ENCODE data around the gene KAZN. TPM values are rescaled to one million over a fixed set of nuclear protein-coding genes. Genes with fewer than 3 reads are reported as not detected.

The KAZN gene
- total and polyA plus RNA-seq, 11 donors, result 0.65 to 6.5 (median 2.3) TPM

GRCh38 chr1:15000030-15000429 is 401.5 kb downstream of the KAZN start:
- no peak overlapping the region for H3K27ac ChIP-seq
- H3K4me1 ChIP-seq, result peaks cover 0 to 4% (median 0%) of the 10 kb centered on the region in 12 donors
- TF ChIP-seq POLR2A (IDR thresholded peaks at IDR 0.05), result no peak
- TF ChIP-seq, protein P1, sequence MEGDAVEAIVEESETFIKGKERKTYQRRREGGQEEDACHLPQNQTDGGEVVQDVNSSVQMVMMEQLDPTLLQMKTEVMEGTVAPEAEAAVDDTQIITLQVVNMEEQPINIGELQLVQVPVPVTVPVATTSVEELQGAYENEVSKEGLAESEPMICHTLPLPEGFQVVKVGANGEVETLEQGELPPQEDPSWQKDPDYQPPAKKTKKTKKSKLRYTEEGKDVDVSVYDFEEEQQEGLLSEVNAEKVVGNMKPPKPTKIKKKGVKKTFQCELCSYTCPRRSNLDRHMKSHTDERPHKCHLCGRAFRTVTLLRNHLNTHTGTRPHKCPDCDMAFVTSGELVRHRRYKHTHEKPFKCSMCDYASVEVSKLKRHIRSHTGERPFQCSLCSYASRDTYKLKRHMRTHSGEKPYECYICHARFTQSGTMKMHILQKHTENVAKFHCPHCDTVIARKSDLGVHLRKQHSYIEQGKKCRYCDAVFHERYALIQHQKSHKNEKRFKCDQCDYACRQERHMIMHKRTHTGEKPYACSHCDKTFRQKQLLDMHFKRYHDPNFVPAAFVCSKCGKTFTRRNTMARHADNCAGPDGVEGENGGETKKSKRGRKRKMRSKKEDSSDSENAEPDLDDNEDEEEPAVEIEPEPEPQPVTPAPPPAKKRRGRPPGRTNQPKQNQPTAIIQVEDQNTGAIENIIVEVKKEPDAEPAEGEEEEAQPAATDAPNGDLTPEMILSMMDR (IDR thresholded peaks at IDR 0.05), result no peak
- WGBS, 4 donors, result 95 to 100% (median 97%) methylated on average over 4 of the region's 4 CpGs
- ATAC-seq (no peak), DNase-seq (no peak)
- H3K9me3 ChIP-seq, result no peaks in the 10 kb centered on the region
- H3K4me3 ChIP-seq, result no peak overlapping the region
- no peaks in the 10 kb centered on the region for H3K36me3 ChIP-seq
- intact Hi-C loops (cut with DNase I), result no loop called here
- no peaks in the 10 kb centered on the region for H3K27me3 ChIP-seq

DNA sequence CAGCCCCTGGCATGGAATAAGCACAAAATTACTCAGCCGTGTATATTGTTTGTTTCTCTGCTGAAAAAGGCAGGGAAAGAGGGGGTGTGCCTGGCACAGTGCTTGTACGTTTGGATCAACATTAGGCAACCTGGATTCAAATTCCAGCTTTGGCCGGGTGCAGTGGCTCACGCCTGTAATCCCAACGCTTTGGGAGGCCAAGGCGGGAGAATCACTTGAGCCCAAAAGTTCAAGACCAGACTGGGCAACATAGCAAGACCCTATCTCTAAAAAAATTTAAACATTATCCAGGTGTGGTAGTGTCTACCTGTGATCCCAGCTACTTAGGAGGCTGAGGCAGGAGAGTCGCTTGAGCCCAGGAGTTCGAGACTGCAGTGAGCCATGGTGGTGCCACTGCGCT is 402.2 kb downstream of the KAZN start:
- Histone ChIP-seq H3K36me3 (no peaks in the 10 kb centered on the region), H3K9me3 (no peaks in the 10 kb centered on the region), H3K27ac (no peak overlapping the region), H3K4me3 (no peak overlapping the region), H3K4me1 (peaks cover 0 to 5% (median 0%) of the 10 kb centered on the region in 12 donors), H3K27me3 (no peaks in the 10 kb centered on the region)
- no peak for ATAC-seq
- WGBS, 4 donors, result 93 to 95% (median 95%) methylated on average over 9 of the region's 9 CpGs
- TF ChIP-seq, protein P1 (IDR thresholded peaks at IDR 0.05), result no peak
- no peak for TF ChIP-seq POLR2A (IDR thresholded peaks at IDR 0.05)
- no peak for DNase-seq
- intact Hi-C loops (cut with DNase I), result no loop called here

DNA sequence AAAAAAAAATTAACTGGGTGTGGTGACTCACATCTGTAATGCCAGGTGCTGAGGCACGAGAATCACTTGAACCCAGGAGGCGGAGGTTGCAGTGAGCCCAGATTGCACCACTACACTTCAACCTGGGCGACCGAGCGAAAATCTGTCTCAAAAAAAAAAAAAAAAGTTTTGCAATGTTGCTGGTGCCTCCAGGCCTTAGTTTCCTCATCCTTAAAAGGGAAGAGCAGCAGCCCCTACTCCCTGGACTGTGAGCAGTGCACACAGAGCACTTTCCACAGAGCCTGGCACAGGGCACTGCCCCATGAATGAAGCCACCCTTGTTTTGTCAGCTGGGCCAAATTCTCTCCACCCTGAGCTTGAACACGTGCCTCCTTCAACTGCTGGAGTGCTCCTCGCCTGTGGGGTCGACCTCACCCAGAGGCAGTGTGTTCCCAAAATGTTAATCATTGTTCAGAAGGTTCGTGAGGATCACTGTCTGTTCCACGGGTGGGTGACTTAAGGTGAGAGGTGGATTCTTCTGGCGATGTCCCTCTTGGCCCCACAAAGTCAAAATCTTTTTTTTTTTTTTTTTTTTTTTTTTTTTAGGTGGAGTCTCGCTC is 402.9 kb downstream of the KAZN start:
- WGBS, 4 donors, result 92 to 94% (median 94%) methylated on average over 11 to 12 of the region's 12 CpGs
- H3K9me3 ChIP-seq, result no peaks in the 10 kb centered on the region
- H3K4me3 ChIP-seq, result no peak overlapping the region
- ATAC-seq (no peak), DNase-seq (no peak)
- intact Hi-C loops (cut with DNase I), result no loop called here
- TF ChIP-seq, protein P1 (IDR thresholded peaks at IDR 0.05), result no peak
- no peak for TF ChIP-seq POLR2A (IDR thresholded peaks at IDR 0.05)
- H3K4me1 ChIP-seq, result peaks cover 0 to 5% (median 0%) of the 10 kb centered on the region in 12 donors
- no peaks in the 10 kb centered on the region for H3K36me3 ChIP-seq
- H3K27me3 ChIP-seq, result no peaks in the 10 kb centered on the region
- no peak overlapping the region for H3K27ac ChIP-seq

DNA sequence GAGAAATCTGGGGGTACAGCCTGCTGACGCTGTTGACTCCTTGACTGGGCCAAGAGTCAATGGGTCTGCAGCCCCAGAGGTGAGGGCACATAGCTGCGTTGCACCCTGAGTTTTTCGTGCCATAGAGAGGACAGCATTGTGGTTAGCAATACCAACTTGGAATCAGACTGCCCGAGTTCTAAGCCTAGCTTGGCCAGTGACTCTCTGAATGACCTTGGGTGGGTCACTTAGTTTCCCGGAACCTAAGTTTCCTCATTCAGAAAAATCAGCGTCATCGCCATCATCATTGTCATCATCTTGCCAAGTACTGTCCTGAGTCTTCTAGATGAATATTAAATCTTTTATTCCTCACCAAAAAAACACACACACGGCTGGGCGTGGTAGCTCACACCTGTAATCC is 403.8 kb downstream of the KAZN start:
- WGBS, 4 donors, result 86 to 92% (median 88%) methylated on average over 9 of the region's 9 CpGs
- intact Hi-C loops (cut with DNase I), result no loop called here
- H3K27me3 ChIP-seq, result no peaks in the 10 kb centered on the region
- H3K4me3 ChIP-seq, result no peak overlapping the region
- no peak for DNase-seq
- H3K4me1 ChIP-seq, result peaks cover 0 to 8% (median 1%) of the 10 kb centered on the region in 12 donors
- H3K36me3 ChIP-seq, result no peaks in the 10 kb centered on the region
- no peak for TF ChIP-seq POLR2A (IDR thresholded peaks at IDR 0.05)
- TF ChIP-seq, protein P1 (IDR thresholded peaks at IDR 0.05), result no peak
- no peak for ATAC-seq
- no peaks in the 10 kb centered on the region for H3K9me3 ChIP-seq
- no peak overlapping the region for H3K27ac ChIP-seq
